Epithelial cell of esophagus (primary cell): ENCODE results near the gene TMC4.
A peak's percentile ranks its signal among the peaks of the same experiment; 100 is the strongest.

Source experiments
- DNase-seq: peaks from one replicate; pipeline ENCODE4 v3.0.0; 2010; ENCODE audit warnings: low read depth
- H3K4me3 ChIP-seq: 2 replicates; pipeline ENCODE4 v1.5.1; 2011; ENCODE audit warnings: mild to moderate bottlenecking, low read length, control low read depth
- CTCF ChIP-seq: IDR thresholded peaks from 2 replicates; pipeline ENCODE4 v1.5.1; 2011; ENCODE audit warnings: low read depth, mild to moderate bottlenecking, low read length, control low read depth, inconsistent platforms; ENCODE audit not compliant: insufficient read depth; ENCODE audit errors: missing control alignments

The TMC4 gene

GRCh38 chr19:54162241-54162805 lies 10.6 kb downstream of the TMC4 start:
- no peak for TF ChIP-seq CTCF
- peak overlapping the region; percentile 43 for H3K4me3 ChIP-seq
- DNase-seq: peak; percentile 81

- H3K4me3 ChIP-seq: peak overlapping the region; percentile 63
- TF ChIP-seq CTCF: no peak
- DNase-seq: no peak
These were observed 12.1 kb downstream of the TMC4 start for GRCh38 chr19:54160854-54161253.

GRCh38 chr19:54160182-54160811 lies 12.7 kb downstream of the TMC4 start:
- no peak for DNase-seq
- TF ChIP-seq CTCF: no peak
- peak overlapping the region; percentile 63 for H3K4me3 ChIP-seq

- peak within 1 kb of the TSS; percentile 89 for H3K4me3 ChIP-seq
- TF ChIP-seq CTCF: no peak
- peak; percentile 100 for DNase-seq
These were observed 13.4 kb downstream of the TMC4 start, which contains the start of gene LENG1 for GRCh38 chr19:54159352-54160181. LENG1 (minus strand) TSS chr19:54159721; CDS start chr19:54159695, 26 bp downstream.

- H3K4me3 ChIP-seq: peak overlapping the region; percentile 89
- no peak for TF ChIP-seq CTCF
- DNase-seq: no peak
These were observed 14.1 kb downstream of the TMC4 start for GRCh38 chr19:54158812-54159351.

- H3K4me3 ChIP-seq: no peak overlapping the region
- no peak for DNase-seq
- no peak for TF ChIP-seq CTCF
These were observed 16.0 kb downstream of the TMC4 start for GRCh38 chr19:54156953-54157352.
